ENCODE results near the gene KLF17.

DNA sequence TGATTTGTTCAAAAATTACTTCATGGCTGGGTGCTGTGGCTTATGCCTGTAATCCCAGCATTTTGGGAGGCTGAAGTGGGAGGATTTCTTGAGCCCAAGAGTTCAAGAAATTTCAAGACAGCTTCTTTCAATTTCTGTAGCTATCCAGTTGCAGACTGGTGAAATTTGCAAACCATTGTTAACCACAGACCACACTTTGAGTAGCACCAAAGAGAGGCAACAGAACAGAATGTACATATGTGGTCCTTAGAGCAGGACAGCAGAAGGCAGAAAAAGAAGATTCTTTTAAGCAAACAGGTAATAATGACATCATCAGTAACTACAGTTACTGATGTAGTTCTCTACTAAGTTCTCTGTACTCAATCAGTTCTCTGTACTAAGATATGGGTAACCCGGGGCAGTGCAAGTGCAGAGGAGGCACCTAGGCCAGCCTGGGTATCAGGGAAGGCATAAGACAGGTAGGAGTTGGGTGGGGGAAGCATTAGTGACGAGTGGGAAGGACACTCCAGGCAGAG is 5.5 kb upstream of the KLF17 start:
- TF ChIP-seq, protein P1, sequence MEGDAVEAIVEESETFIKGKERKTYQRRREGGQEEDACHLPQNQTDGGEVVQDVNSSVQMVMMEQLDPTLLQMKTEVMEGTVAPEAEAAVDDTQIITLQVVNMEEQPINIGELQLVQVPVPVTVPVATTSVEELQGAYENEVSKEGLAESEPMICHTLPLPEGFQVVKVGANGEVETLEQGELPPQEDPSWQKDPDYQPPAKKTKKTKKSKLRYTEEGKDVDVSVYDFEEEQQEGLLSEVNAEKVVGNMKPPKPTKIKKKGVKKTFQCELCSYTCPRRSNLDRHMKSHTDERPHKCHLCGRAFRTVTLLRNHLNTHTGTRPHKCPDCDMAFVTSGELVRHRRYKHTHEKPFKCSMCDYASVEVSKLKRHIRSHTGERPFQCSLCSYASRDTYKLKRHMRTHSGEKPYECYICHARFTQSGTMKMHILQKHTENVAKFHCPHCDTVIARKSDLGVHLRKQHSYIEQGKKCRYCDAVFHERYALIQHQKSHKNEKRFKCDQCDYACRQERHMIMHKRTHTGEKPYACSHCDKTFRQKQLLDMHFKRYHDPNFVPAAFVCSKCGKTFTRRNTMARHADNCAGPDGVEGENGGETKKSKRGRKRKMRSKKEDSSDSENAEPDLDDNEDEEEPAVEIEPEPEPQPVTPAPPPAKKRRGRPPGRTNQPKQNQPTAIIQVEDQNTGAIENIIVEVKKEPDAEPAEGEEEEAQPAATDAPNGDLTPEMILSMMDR (IDR thresholded peaks at IDR 0.05), result no peak
- no peak for TF ChIP-seq EZH2 (IDR thresholded peaks at IDR 0.05)
- no peak for TF ChIP-seq EZH2phosphoT487 (IDR thresholded peaks at IDR 0.05)
